ENCODE data around the gene ZMYND8.
"Not testable (repeated sequence)": the region's sequence is repeated elsewhere in the genome, so short reads cannot be mapped to it uniquely, and the experiment has no call there.

Gene ZMYND8

GRCh38 chr20:47225458-47225857 lies 131.0 kb downstream of the ZMYND8 start:
- no peak for DNase-seq (ENCODE audit: low read depth in 2 of 2)

GRCh38 chr20:47224857-47225256 lies 131.6 kb downstream of the ZMYND8 start:
- DNase-seq (ENCODE audit: low read depth in 2 of 2): no peak

DNA sequence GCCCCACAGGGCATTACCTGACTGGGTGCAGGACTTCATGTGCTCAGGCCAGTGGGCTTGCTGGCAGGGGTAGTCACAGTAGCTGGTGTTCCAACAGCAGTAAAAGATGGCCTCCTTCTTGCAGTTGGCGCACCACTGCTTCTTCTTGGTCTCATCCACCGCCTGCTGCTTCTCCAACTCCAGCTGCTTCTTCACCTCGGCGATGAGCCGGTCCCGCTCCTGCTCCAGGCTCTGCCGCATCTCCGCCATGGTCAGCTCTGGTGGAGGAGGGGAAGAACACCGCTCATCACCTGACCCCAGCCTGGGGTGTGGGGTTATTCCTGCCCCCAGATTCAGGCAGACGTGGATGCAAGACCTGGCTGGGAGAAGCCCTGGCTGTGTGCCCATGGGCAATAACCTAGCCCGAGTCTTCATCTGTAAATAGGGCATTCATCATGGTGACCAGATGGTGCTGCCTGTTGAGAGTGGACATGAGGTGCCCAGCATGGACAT lies 132.2 kb downstream of the ZMYND8 start:
- no peak for DNase-seq (ENCODE audit: low read depth in 2 of 2)

GRCh38 chr20:47223896-47224295 lies 132.6 kb downstream of the ZMYND8 start:
- DNase-seq (ENCODE audit: low read depth in 2 of 2): no peak

DNA sequence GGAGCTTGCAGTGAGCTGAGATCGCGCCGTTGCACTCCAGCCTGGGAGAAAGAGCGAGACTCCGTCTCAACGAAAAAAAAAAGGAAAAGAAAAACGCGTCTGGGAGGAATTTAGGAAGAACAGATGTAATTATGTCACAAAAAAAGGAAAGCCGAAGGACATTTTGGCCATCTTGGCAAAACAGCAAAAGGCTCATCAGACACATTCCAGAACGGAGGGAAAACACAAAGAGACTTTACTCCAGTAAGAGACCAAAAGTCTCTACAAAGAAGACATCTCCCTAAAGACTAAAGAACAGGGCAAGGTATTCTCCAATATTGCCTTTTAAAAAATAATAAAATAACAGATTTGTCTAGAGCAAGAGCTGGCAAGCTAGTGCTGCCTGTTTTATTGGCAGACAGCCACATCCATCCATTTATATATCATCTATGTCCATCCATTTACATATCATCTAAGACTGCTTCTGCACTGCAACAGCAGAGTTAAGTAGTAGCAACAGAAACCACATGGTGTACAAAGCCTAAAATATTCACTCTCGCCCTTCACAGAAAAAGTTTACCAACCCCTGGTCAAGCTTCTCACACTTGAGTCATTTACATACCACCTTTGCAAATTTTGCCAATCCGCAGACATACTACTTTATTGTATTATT lies 133.9 kb downstream of the ZMYND8 start:
- no peak for DNase-seq (ENCODE audit: low read depth in 2 of 2)

DNA sequence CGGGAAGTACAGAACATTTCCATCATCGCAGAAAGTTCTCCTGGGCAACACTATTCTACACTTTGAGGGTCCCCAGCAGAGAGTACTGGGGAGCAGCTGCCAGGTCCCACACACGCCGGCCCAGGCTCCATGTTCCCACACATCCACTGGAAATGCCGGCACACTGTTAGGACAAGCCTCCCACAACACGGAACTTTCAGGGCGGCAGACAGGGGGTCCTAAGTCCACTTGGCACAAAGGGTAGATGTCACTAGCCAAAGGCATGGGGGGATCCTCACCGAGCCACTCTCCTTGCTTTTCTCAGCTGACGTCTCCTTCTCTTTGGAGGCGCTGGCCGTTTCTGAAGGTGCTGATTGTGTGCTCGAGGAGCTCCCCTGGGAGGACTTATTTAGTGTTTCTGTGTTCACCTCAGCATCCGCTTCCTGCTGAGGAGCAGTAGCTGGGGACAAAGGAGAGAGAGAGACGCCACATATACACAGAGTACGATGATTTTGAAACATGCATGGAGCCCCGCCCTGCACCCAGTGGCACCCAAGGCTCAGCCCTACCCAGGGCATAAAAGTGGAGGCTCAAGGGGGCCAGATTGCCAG lies 135.4 kb downstream of the ZMYND8 start:
- no peak for DNase-seq (ENCODE audit: low read depth in 2 of 2)

- peak; percentile 31 to 51 for DNase-seq (ENCODE audit: low read depth in 2 of 2)
Observed at GRCh38 chr20:47220161-47220582, 136.3 kb downstream of the ZMYND8 start.

DNA sequence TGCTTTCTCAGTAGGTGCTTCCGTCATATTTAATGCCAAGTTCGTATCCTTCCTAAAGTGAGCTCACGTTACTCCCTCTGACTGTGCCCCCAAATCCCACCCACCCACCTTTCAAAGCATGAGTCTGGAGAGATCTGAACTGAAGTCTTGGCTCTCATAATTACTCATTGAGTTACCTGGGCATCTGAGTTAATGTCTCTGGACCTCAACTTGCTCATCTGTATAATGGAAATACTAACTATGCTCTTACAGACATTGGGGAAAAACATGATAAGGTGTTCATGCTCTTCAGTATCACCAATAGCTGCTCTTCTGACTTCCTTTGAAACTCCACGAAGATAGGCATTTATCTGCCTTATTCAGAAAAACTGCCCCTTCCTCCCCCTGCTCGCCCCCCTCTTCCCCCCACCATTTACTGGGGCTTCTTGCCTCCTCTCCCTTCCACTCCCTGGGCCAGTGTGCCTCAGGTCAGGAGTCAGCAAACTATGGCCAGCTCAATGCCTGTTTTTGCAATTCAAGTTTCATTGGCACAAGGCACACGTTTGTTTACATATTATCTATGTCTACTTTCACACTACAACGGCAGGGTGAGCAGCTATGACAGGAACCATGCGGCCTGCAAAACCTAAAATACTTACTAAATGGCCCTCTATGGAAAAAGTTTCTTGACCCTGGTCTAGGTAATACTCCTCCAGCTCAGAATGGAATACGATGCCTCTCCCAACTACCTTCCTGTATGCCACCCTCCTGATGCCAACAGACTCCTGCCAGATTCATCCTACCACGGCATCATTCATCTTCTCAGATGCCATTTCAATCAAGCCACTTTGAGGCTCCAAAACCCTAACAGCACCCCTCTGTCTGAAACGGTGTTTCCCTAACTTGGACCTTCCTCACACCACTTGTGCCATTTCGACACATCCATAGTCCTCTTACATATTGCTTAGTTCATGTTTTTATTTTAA lies 138.7 kb downstream of the ZMYND8 start:
- DNase-seq (ENCODE audit: low read depth in 2 of 2): no peak

GRCh38 chr20:47216819-47217410 lies 139.6 kb downstream of the ZMYND8 start:
- DNase-seq (ENCODE audit: low read depth in 2 of 2): no peak

DNA sequence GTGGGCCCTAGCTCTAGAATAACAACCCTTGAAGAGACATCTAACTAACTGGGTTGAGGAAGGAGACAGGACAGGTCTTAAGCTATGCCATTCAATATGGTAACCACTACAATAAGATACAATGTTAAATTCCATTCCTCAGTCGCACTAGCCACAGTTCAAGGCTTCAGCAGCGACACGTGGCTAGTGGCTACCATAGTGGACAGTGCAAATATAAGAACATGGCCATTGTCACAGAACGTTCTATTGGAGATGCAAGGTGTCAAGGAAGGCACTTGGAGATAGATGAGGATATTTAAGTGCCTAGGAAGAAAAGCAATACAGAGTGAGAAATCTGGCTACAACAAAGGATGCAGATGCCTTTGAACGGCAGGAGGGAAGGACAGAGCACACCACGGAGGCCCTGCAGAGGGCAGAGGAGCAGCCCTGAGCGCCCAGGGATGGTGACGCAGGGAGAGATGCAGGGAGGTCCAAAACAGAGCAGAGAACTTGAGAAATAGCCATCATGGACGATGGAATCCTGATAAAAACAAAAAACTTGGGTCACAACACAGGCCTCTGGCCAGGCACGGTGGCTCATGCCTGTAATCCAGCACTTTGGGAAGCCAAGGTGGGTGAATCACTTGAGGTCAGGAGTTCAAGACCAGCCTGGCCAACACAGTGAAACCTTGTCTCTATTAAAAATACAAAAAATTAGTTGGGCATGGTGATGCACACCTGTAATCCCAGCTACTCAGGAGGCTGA lies 140.7 kb downstream of the ZMYND8 start:
- no peak for DNase-seq (ENCODE audit: low read depth in 2 of 2)

DNA sequence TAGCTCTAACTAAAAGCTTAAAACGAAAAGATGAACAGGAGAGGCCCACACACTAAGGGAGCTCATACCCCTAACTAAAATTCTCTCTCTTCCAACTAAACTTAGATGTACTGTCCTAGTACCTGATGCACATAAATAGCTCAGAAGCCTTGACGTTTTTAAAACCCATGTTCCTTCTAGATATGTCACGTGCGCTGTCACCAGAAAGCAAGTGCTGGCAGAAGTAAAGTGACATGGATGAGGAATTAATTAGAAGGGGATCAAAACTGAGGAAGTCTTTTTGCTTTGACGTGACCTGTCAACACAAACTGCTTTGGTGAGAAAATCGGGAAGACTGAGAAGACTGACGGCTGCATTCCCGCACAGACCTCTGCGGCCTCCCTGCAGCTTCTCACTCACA lies 142.5 kb downstream of the ZMYND8 start:
- no peak for DNase-seq (ENCODE audit: low read depth in 2 of 2)

DNA sequence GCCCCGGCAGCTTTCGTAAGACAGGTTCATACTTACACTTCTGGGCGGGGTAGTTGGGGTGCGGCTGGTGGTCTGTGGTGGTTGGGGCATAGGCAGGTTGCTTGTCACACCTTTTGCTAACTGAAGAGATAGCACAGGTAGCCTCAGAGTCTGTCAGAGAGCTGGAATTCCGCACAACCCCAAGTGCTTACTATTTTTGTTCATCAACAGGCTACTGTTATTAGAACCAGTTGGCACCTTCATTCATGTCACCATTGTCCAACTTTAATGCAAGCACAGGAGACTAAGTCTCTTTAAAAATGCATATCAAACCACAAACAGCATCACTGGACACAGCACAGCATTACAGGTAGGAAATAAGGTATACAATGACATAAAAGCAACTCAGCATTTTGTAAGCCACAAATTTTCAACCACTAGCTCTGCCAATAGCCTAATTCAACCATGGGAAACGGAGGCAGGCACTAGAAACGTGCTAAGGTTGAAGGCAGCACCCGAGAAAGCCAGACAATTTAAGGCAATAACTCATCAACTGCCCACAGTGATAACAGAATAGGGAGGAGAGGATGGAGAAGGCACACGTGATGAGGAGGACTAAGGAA lies 143.8 kb downstream of the ZMYND8 start:
- DNase-seq (ENCODE audit: low read depth in 2 of 2): no peak

GRCh38 chr20:47211036-47211435 lies 145.5 kb downstream of the ZMYND8 start:
- no peak for DNase-seq (ENCODE audit: low read depth in 2 of 2)

DNA sequence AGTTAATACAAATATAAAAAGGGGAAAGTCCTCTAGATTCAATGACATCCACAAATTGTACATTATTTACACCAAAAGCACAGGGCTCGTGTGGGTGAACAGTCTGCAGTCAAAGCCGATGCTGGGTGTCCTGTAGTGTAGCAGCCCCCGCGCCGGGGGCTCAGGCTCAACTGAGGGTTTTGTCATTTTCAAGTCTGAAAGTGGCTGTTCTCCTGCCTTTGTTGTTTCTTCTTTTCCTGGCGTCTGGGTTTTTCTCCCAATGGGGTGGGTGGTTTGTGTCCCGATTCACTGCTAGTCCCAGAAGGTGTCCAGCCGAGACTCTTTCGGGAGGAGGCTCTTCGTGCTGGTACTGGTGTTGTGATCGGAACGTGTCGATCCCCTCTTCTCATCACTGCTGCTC lies 146.0 kb downstream of the ZMYND8 start:
- DNase-seq (ENCODE audit: low read depth in 2 of 2): no peak

- DNase-seq (ENCODE audit: low read depth in 2 of 2): no peak
Observed at GRCh38 chr20:47209982-47210381, 146.5 kb downstream of the ZMYND8 start.

DNA sequence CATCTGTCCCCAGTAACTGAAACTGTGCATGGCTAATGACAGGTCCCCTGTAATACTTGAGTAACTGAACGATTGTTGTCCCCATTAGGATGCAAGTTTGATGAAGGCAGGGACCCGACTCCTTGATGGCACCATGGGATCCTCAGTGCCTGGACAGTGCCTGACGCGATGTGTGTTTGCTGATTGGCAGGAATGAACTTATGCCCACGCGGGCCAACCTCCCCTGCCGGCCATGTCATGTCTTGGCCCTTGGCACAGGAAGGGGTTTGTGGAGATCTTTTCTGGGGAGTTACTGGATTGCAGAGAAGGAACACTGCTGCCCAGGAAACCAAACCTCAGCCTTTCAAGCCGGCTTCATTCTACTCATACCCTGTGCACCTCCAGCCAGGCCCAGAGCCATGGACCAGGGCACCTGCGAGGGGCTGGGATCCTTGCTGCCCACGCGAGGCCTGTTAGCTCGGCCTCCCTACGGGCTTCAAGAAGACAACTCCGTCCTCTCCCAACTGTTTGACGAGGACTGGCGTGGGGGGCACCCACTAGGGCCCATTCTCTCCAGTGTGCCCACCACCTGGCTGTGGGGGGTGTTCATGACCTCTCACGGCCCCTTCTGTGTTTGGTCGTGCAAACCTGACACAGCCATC lies 147.8 kb downstream of the ZMYND8 start:
- no peak for DNase-seq (ENCODE audit: low read depth in 2 of 2)

DNA sequence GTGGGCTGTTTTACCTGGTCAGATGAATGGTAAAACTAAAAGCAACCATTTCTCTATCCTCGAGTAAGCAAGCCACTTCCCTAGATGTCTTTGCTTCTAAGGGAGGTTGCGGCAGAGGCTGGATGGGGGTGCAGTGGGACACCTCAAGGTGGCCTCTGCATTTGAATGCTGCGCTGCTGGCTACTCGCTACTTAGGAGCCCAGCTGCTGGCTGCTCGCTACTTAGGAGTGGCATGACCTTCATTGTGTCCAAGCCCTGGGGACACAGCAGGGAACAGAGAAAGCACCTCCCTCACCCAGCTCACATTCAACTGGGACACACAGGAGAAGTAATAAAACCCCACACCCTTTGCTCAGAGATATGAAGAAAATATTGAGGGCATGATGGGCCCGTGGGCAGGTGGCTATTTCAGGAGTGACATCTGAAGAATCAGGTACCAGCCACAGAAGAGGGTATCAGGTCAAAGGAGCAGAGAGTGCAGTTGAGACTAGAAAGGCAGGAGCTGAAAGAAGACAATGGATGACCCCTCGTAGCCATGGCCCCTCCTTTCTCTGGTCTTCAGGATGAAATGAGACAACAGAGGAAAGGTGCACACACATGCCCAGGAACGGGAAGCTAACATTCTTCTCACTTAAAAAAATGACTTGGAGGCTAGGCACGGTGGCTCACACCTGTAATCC lies 149.4 kb downstream of the ZMYND8 start:
- no peak for DNase-seq (ENCODE audit: low read depth in 2 of 2)

- not testable (repeated sequence) for DNase-seq (ENCODE audit: low read depth in 2 of 2)
Observed at GRCh38 chr20:47206552-47206951, 149.9 kb downstream of the ZMYND8 start.

DNA sequence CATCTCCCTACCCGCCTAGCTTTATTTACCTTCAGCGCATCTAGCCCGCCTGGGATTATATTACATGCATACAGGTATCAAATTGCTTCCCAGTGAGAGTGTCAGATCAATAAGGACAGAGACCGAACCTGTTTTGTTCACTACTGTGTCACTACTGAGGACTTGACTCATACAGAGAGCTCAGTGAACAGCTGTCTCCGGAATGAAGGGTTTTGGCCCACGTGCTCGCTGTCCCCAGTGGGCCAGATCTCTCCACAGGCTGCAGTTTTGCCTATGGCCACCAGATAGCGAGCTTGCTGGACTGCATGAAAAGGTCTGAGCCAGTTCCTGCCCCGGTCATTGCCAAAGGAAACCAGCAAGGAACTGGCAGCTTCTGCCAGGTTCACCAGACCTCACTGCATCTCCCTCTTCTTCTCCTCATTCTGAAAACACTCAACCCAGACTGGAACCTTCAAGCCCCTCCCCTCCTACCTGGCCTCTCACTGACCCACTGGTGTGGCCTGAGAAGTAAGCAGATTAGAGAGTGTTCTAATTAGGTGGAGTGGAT lies 150.8 kb downstream of the ZMYND8 start:
- peak in 1 of 2 donors; percentile 43 for DNase-seq (ENCODE audit: low read depth in 2 of 2)

- DNase-seq (ENCODE audit: low read depth in 2 of 2): not testable (repeated sequence)
Observed at GRCh38 chr20:47204850-47205122, 151.7 kb downstream of the ZMYND8 start.
